OCI-M2 (cell line): Measurements from ENCODE around the gene ALDH3A2.

Experiments
- DNase-seq: peaks from one replicate; lab custom pipeline; 2025; ENCODE audit not compliant: unreplicated experiment; lab: John Stamatoyannopoulos, UW

ALDH3A2 gene

DNA sequence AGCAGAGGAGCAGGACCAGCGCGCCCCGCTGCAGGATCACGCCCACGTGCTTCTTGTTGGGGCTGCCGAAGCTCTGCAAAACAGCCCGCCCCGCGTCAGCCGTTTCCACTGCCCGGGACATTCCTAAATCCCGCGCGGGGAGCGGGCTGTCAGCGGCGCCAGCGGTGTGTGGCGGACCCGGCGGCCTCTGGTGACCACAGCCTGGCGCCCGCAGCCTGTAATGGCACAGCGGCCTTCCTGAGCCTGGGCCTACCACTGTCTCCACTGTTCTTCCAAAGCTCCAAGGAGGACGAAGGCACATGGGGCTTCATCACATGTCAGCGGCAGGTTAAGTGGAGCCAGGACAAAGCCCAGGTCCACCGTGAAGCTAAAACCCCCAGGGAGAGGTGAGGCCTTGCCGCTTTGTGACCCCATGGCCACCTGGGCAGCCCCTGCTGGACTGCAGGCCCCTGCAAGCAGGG, 65.4 kb downstream of the ALDH3A2 start:
- DNase-seq: no peak

DNA sequence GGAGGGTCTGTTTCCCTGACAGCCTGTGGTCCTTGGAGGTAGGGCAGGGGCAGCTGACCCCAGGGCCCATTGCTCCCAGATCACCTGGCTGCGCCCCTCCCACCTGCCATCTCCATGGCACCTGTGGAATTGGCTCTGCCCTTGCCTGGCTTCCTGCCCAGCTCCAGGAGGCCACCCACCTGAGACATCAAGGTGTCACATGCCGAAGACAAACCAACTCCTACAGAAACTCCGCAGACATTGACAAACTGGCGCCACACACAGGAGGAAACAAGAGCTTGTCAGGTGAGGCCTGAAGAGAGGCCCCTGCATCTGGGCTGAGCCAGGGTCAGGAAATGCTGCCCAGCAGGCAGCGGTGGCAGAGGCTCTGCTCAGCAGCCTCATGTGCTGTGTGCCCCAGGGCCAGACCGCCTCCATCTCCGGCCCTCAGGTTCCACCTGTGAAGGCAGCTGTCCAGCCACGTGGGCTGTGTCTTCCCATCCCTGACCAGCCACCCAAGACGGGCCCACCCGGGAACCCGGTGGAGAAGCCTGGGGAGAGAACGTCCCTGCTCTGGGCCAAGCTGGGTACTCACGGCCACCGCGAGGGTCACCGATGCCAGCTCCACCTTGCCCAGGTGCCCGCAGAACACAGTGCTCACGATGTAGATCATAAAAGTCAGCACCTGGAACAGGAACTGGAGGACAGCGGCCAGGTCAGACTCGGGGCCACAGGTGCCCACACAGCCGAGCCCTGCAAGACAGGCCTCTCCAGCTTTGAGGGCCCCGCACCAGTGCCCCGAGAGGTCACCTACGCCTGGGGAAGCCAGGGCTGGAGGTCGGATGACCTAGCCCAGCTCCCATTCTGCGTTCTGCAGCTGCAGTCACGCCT, 66.2 kb downstream of the ALDH3A2 start:
- no peak for DNase-seq

DNA sequence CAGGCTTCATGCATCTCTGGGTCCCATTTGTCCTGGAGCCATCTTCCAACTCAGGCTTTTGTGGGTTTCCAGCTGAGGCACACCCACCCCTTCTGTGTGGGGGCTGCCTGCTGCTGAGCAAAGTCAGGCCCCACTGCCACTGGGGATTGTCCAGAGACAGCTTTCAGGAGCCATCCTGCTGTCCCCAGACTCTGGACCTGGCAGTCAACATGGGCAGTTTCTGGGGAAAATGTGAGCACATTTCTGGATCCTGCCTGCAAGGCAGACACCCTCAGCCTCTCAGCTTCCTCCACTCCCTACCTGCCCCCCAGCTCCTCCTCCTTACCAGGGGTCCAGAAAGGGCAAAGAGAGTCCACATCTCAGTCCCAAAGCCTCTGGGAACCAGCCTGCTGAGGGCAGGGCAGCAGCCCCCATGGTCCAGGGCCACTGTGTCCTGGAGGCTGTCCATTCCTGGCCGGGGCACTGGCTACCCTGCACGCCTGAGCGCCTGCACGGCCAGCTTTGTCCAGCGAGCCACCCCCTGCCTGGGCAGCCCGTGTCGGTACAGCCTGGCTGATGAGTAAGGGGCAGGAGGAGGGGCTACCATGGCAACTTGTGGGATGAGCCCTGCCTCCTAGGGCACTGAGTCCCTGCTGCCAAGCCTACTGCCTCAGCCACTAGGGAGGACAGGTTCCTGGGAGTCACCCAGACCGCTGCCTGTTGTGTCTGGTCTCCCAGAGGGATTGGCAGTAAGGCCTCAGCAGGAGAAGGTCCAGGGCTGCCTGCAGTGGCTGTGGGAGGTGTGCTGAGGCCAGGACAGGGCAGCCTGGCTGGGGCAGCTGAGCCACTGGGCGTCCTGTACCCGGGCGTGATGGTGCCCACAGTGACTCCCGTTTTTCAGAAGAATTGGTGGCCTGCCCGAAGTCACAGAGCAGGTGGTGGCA, 67.8 kb downstream of the ALDH3A2 start, which contains the start of gene SLC47A2:
Gene SLC47A2, minus strand, starts transcription at position 477 of the 923 bp plus-strand sequence. Its CDS starts 29 bp downstream, at position 448.
- no peak for DNase-seq

DNA sequence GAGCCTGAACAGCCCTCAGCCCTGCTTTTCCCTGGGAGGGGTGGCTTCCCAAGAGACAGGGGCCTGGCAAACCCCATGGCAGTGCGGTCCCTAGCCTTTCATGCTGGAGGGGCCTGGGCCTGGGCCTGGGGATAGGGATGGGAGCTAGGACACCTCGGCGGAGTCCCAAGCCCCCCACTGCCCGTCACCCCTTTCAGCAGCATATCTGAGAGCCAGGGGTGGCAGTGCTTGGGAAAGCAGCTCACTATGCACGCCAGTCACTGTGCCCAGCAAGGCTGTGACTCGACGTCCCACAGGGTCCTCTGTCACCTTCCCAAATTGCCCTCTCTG, 68.4 kb downstream of the ALDH3A2 start:
- DNase-seq: no peak

DNA sequence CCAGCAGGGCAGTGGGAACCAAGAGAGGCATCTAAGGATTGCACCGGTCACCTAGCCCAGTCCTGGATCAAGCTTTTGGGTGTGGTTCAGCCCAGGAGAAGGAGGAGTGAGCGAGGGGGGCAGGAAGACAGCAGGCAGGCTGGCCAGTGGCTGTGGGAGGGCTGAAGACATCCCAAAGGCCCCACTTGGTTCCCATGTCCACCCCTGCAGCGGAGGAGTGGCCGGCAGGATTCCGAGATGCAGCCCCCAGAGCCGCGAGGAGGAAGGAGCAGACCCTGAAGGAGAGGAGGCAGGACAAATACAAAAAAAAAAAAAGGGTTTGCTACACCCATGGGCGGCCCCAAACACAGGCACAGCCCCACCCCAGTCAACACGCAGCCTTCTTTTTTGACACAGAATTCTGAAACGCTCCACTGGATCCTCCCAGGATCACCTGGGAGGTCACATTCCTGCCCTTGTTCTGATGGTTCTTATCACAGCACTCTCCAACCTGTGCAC, 68.9 kb downstream of the ALDH3A2 start:
- DNase-seq: no peak

DNA sequence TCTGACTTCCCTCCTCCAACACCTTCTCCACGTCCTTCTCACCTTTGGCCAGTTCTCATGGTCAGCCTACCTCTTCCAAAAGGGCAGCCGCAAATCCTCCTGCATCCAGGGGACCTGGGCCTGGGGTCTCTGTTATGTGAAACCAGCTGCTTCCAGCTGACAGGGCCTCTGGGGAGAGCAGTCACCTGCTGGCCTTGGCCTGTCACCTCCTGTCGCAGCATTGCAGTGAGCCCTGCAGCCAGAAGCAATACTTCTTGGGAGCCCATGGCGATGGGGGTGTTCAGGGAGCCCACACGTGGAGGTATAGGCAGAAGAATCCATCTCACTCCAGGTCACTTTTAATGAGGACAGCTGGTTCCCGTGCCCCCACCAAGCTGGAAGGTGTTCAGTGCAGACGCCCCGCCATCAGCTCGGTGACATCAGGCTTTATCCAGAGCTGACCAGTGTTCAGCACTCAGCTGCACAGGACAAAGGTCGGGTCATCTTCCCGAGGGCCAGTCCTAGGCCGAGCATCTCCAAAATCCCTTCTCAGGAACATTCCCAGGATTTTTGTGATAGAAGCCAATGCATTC, 69.6 kb downstream of the ALDH3A2 start:
- no peak for DNase-seq

DNA sequence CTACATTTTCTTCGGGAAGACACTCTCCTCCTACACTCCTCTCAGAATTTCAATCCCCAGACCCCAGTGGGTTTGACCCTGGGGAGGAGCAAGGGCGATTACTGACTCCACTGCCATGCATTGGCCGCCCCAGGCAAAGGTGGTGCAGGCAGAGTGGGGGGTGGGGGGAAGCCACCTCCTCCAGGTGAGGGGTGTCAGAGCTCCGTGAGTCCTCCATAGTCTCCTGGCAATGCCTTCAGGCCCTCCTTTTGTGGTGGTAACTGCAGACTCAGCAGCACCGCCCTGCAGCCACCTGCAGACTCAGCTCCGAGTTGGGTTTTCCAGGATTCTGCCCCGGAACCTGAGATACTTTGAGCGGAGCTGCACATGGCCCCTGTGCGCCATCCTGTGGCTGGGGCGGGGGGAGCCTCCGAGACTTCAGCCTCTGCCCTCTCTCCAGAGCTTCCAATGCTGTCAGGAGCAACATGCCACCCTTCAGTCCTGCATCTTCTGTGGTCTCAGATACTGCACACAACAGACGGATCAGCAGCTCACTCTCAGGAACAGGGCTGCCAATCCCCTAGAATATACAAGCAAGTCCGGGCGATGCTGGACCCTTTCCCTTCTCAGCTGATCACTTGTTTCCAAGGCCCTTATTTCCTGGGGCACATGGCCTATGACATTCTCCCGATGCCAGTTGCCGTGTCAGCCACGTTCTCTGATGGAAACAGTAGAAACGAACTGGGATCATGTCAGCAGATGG, 70.2 kb downstream of the ALDH3A2 start:
- no peak for DNase-seq

DNA sequence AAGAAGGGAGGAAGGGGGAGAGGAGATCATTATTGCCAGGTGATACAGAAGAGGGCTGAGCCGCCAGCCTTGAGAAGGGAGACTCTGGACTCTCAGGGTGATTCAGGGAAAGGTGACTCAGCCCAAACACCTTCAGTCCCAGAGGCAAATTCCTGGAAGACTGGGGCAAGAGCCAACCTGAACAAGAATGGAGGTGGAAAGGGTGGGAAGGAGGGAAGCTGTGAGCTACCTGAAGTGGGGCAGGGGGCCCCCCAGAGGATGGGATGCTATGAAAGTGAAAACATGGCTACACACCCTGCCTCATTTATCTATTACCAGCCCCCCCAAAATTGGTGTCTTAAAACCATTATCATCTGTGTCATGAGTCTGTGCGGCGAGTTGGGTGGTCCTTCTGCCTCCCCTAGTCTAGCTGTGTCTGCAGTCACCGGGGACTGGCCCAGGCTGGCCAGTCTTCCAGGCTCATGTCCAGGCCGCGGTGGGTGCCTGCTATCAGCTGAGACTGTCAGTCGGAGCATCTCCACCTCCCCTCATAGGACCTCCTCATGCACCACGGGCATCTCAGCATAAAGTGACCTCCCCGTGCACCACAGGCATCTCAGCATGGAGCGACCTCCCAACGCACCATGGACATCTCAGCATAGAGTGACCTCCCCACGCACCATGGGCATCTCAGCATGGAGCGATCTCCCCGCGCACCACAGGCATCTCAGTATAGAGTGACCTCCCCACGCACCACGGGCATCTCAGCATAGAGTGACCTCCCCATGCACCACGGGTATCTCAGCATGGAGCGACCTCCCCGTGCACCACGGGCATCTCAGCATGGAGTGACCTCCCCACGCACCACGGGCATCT, 71.0 kb downstream of the ALDH3A2 start:
- no peak for DNase-seq

DNA sequence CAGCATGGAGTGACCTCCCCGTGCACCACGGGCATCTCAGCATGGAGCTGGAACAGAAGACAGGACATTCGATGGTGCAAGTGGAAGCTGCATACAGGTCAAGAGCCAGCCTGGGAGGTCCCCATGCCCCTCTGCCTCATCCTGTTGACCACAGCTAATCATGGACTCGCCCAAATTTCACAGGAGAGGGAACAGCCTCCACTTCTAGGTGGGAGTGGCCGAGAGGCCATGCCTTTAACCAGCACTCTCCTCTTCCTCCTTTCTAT, 71.6 kb downstream of the ALDH3A2 start:
- DNase-seq: no peak

DNA sequence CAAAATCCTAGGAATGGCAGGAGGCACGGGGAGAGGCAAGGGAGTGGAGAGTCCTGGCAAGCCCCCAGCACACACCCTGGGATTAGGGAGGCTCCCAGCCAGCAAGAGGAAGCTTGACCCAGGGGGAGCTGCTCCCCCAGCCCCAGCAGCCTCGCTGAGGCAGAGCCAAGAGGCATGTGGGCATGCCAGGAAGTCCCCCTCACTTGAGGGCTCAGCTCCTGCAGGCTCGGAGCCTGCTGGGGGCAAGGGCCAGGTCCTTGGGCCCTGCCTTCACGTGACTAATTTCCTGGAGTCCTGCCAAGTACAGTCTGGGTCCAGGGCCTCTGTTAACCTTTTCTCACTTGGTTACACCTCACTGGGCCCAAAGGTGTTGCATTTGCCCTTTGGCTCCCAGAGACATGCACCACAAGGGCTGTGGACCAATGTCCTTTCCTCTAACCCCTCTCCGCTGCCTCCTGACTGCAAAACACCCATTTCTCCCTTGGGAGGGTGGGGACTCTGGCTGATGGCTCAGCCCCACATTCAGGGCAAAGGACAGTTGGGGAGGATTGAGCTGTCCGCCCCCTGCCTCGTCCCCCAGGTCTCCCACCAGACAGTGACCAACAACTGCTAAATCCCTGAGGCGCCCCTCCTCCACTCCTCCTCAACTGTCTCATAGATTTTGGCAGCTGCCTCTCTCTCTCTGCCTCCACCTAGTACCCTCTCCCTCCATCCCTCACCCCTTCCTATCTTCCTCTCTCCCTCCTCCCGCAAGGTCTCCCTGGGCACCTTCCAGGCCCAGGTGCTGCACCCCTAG, 72.3 kb downstream of the ALDH3A2 start:
- no peak for DNase-seq

DNA sequence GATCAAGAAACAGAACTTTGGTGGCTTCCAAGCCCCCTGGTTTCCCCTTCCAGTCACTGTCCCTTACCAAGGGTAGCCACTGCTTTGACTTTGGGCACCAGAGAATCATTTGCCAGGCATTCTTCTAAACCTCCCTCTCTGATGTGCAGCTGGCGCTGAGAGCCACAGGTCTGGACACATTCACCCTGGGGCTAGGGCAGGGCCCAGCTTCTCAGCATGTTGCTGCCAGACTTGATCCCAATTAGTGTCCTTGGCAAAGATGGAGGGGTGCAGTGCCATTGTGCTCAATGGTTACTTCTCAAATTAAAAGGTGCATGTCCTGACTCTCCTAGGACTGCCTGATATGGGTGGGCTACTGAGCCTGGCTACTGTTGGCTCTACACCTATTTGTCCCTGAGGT, 75.4 kb downstream of the ALDH3A2 start:
- DNase-seq: no peak

DNA sequence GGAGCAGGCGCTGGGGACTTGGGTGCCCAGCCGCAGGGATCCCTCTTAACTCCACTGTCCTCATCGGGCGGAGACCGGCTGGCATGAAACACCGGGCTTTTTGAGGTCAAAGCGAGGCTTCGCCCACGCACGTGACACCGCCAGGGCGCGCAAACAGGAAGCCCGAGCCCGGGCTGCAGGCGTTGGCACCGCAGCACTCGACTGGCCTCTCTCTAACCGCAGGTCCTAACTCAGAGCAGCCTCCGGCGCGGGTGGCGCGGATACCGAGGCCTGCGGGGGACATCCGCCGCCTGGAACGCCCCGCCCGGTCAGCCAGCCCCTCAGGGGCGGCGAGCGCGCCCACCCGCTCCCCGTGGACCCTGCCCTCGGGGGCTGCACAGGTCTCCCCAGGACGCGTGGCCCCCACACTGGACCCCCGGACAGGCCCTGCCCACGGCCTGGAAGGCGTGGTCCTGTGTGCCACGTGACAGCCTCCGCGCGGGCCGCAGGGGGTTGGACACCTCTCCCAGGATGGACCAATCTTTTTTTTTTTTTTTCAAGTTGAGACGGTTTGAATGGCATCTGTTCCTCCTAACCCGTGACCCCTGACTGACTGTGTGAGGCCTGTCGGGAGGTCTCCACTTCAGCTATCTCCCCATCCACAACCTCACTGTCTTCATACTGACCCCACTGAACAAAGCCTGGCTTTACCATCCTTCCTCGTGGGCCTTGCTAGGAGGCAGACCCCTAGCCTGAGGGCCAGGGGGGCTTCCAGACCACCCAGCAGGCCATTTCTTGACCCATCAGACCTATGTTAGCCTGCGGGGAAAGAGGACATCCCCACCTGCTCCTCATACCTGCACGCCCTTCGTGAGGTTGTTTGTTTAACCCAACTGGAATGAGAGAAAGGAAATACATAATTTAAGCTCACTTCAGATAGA, 76.2 kb downstream of the ALDH3A2 start:
- DNase-seq: no peak

DNA sequence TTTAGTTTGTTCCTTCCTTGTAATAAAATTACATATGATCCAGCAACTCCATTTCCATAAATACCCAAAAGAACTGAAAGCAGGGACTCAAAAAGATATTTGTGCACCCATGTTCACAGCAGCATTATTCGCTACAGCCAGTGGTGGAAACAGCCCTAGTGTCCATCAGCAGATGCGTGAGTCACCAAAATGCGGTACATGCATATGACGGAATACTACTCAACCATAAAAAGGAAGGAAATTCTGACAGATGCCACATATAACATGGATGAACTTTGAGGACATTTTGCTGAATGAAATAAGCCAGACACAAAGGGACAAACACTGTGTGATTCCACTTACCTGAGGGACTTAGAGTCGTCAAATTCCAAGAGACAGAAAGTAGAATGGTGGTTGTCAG, 76.9 kb downstream of the ALDH3A2 start:
- DNase-seq: no peak

DNA sequence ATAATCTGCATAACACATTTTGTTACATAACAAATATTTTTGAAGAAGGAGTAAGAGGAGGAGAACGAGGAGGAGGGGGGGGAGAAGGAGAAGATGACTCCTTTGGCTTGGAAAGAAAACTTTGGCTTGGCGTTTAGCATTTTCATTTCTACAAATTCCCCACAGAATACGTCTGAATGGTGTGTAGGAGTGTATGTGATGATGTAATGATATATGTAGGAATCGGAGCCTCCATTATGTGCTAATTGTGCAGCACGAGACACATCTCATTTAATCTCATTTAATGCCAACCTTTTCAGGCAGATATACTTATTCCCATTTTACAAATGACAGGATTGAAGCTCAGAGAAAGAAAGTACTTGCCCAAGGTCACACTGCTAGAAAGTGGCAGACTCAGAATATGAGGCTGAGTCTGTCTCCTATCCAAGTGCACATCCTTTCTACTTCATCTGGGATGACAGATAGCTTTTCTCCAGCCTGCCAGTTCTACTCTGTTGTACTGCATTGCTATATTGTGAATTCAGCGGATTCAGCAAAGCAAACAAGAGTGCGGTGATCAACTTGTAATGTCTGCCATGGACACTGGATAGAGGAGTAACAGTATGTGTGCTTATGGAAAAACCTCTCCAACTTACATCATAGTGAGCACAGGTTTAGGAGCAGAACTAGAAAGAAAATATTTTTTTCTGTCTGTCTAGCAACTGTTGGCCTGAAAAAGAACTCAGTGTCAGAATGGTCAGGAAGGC, 78.3 kb downstream of the ALDH3A2 start:
- DNase-seq: no peak
